RWPE1 (cell line): ENCODE measurements around the gene TIGD1.

ENCODE experiments used
- CTCF ChIA-PET: fragments of 350-600 bp; sonication (Branson Sonifier 250); formaldehyde crosslinking; extraction: SDS; loops from one replicate; lab custom pipeline; 2021; lab: Yijun Ruan, JAX
- POLR2A ChIA-PET: fragments of 400-600 bp; formaldehyde crosslinking; extraction: SDS; loops from one replicate; lab custom pipeline; 2020; ENCODE audit warnings: antibody characterized with exemption; ENCODE audit not compliant: low non-redundant PET; lab: Yijun Ruan, JAX
- DNase-seq: peaks from one replicate; pipeline ENCODE4 v3.0.0; 2012; ENCODE audit warnings: low spot score
- H3K27ac ChIP-seq: fragments of 450-650 bp; 2 replicates; pipeline ENCODE4 v1.5.1; 2017
- CTCF ChIP-seq: fragments of 450-650 bp; conservative IDR thresholded peaks from 2 replicates; pipeline ENCODE4 v1.5.1; 2017; ENCODE audit warnings: low read depth, mild to moderate bottlenecking

The TIGD1 gene

GRCh38 chr2:232508251-232508650 is 42.1 kb downstream of the TIGD1 start:
- H3K27ac ChIP-seq = no peak overlapping the region
- no peak for TF ChIP-seq CTCF
- POLR2A ChIA-PET = no interaction called here
- CTCF ChIA-PET = interaction anchor here (0.7 to 1.8 kb wide), 2 partner anchors 14 to 607 kb away, joined by 4 to 6 read pairs; no protein-coding TSS in a partner anchor
- no peak for DNase-seq

GRCh38 chr2:232506709-232507108 is 43.6 kb downstream of the TIGD1 start:
- POLR2A ChIA-PET = no interaction called here
- no peak for DNase-seq
- no peak overlapping the region for H3K27ac ChIP-seq
- CTCF ChIA-PET = interaction anchor here (1.8 kb wide), 1 partner anchor 15 kb away, joined by 4 read pairs; no protein-coding TSS in a partner anchor
- TF ChIP-seq CTCF = no peak

GRCh38 chr2:232505856-232506255 is 44.5 kb downstream of the TIGD1 start:
- no peak for DNase-seq
- ChIA-PET POLR2A (no interaction called here), CTCF (interaction anchor here (0.7 kb wide), 1 partner anchor 18 kb away, joined by 3 read pairs; no protein-coding TSS in a partner anchor)
- TF ChIP-seq CTCF = no peak
- no peak overlapping the region for H3K27ac ChIP-seq

- ChIA-PET POLR2A (interaction anchor here (0.6 kb wide), 1 partner anchor 39 kb away, joined by 3 read pairs; no protein-coding TSS in a partner anchor), CTCF (no interaction called here)
- H3K27ac ChIP-seq = no peak overlapping the region
- no peak for TF ChIP-seq CTCF
- no peak for DNase-seq
These were observed 45.9 kb downstream of the TIGD1 start for GRCh38 chr2:232504438-232504837.

GRCh38 chr2:232503809-232504323 is 46.5 kb downstream of the TIGD1 start:
- ChIA-PET CTCF (interaction anchor here (0.6 kb wide), 1 partner anchor 1098 kb away, joined by 5 read pairs; no protein-coding TSS in a partner anchor), POLR2A (interaction anchor here (0.6 kb wide), 1 partner anchor 39 kb away, joined by 3 read pairs; no protein-coding TSS in a partner anchor)
- H3K27ac ChIP-seq = no peak overlapping the region
- no peak for DNase-seq
- TF ChIP-seq CTCF = no peak

GRCh38 chr2:232502911-232503808 is 47.2 kb downstream of the TIGD1 start:
- TF ChIP-seq CTCF = no peak
- ChIA-PET POLR2A (no interaction called here), CTCF (interaction anchor here (0.6 kb wide), 1 partner anchor 1097 kb away, joined by 5 read pairs; no protein-coding TSS in a partner anchor)
- no peak overlapping the region for H3K27ac ChIP-seq
- DNase-seq = peak; percentile 33
